ENCODE data around the gene NAA38. TPM values are rescaled to one million over a fixed set of nuclear protein-coding genes. Genes with fewer than 3 reads are reported as not detected.

The NAA38 gene
- total RNA-seq, 2 experiments from 2014 or later, result 15.4 to 16.3 TPM

GRCh38 chr17:7888184-7888920 is 31.0 kb upstream of the NAA38 start, which contains the start of gene CHD3:
Gene CHD3 (plus strand): TSS chr17:7888789. CDS start chr17:7889001, 212 bp downstream.
- H3K4me1 ChIP-seq (ENCODE audit: insufficient read depth, low read length), result peaks cover 44% of the 10 kb centered on the region
- peak within 1 kb of the TSS; percentile 75 to 96 for H3K27ac ChIP-seq (ENCODE audit: low read depth in 1 of 2, low read length in 2 of 2)
- Mint-ChIP-seq H3K4me3 (no peak within 1 kb of the TSS), H3K9me3 (no peaks in the 10 kb centered on the region), H3K4me1 (ENCODE audit: low read depth) (peaks cover 6% of the 10 kb centered on the region), H3K36me3 (ENCODE audit: low read depth) (peaks cover 9% of the 10 kb centered on the region), H3K27me3 (no peaks in the 10 kb centered on the region), H3K27ac (no peak within 1 kb of the TSS)
- H3K4me3 ChIP-seq (ENCODE audit: low read length), result peak within 1 kb of the TSS; percentile 98
- TF ChIP-seq, protein P1, sequence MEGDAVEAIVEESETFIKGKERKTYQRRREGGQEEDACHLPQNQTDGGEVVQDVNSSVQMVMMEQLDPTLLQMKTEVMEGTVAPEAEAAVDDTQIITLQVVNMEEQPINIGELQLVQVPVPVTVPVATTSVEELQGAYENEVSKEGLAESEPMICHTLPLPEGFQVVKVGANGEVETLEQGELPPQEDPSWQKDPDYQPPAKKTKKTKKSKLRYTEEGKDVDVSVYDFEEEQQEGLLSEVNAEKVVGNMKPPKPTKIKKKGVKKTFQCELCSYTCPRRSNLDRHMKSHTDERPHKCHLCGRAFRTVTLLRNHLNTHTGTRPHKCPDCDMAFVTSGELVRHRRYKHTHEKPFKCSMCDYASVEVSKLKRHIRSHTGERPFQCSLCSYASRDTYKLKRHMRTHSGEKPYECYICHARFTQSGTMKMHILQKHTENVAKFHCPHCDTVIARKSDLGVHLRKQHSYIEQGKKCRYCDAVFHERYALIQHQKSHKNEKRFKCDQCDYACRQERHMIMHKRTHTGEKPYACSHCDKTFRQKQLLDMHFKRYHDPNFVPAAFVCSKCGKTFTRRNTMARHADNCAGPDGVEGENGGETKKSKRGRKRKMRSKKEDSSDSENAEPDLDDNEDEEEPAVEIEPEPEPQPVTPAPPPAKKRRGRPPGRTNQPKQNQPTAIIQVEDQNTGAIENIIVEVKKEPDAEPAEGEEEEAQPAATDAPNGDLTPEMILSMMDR (IDR thresholded peaks at IDR 0.05), result no peak
- no peaks in the 10 kb centered on the region for H3K9me3 ChIP-seq (ENCODE audit: control insufficient read depth in 1 of 2, insufficient read depth in 1 of 2, low read length in 2 of 2)
- H3K36me3 ChIP-seq (ENCODE audit: insufficient read depth, low read length), result peaks cover 37% of the 10 kb centered on the region
- ATAC-seq (ENCODE audit: poor library complexity) (peak; percentile 19), DNase-seq (peak in 13 of 14 experiments; percentile 18 to 68 (median 34))
- POLR2A ChIA-PET, result interaction anchor here (0.6 to 0.7 kb wide), 2 partner anchors 28 to 29 kb away, joined by 3 read pairs; partner anchors contain the start of gene RNF227
- no peaks in the 10 kb centered on the region for H3K27me3 ChIP-seq (ENCODE audit: control insufficient read depth in 1 of 2, insufficient read depth in 2 of 2, low read length in 2 of 2)
- intact Hi-C loops (cut with DNase I, micrococcal nuclease), result loop anchor here (2.0 to 5.0 kb wide), 3 partner anchors 24 to 44 kb away; partner anchors contain the start of genes CNTROB (in 1 of the 2) and TRAPPC1 (in 1 of the 2)
- CTCF ChIA-PET, result interaction anchor here (0.6 kb wide), 1 partner anchor 13 kb away, joined by 4 read pairs; no protein-coding TSS in a partner anchor

GRCh38 chr17:7887482-7888183 is 30.3 kb upstream of the NAA38 start:
- Mint-ChIP-seq H3K36me3 (ENCODE audit: low read depth) (peaks cover 4% of the 10 kb centered on the region), H3K27me3 (no peaks in the 10 kb centered on the region), H3K9me3 (no peaks in the 10 kb centered on the region), H3K27ac (no peak overlapping the region), H3K4me3 (no peak overlapping the region), H3K4me1 (ENCODE audit: low read depth) (peaks cover 6% of the 10 kb centered on the region)
- TF ChIP-seq, protein P1 (IDR thresholded peaks at IDR 0.05), result no peak
- H3K9me3 ChIP-seq (ENCODE audit: control insufficient read depth in 1 of 2, insufficient read depth in 1 of 2, low read length in 2 of 2), result no peaks in the 10 kb centered on the region
- peaks cover 30% of the 10 kb centered on the region for H3K36me3 ChIP-seq (ENCODE audit: insufficient read depth, low read length)
- peak overlapping the region; percentile 98 for H3K4me3 ChIP-seq (ENCODE audit: low read length)
- H3K4me1 ChIP-seq (ENCODE audit: insufficient read depth, low read length), result peaks cover 49% of the 10 kb centered on the region
- DNase-seq, result peak; percentile 72 to 97 (median 86)
- no peaks in the 10 kb centered on the region for H3K27me3 ChIP-seq (ENCODE audit: control insufficient read depth in 1 of 2, insufficient read depth in 2 of 2, low read length in 2 of 2)
- peak overlapping the region; percentile 75 to 96 for H3K27ac ChIP-seq (ENCODE audit: low read depth in 1 of 2, low read length in 2 of 2)
- ChIA-PET CTCF (interaction anchor here (0.6 kb wide), 1 partner anchor 14 kb away, joined by 4 read pairs; no protein-coding TSS in a partner anchor), POLR2A (interaction anchor here (0.6 kb wide), 1 partner anchor 28 kb away, joined by 3 read pairs; no protein-coding TSS in a partner anchor)
- intact Hi-C loops (cut with DNase I, micrococcal nuclease), result loop anchor here (1.0 to 5.0 kb wide), 7 partner anchors 25 to 53 kb away; partner anchors contain the start of genes CNTROB (in 1 of the 2), KDM6B (in 1 of the 2), NAA38 (in 1 of the 2) and TRAPPC1 (in 1 of the 2)
- peak; percentile 69 for ATAC-seq (ENCODE audit: poor library complexity)

GRCh38 chr17:7887038-7887481 is 29.7 kb upstream of the NAA38 start:
- intact Hi-C loops (cut with DNase I, micrococcal nuclease), result loop anchor here (1.0 to 5.0 kb wide), 5 partner anchors 24 to 52 kb away; partner anchors contain the start of genes CNTROB (in 1 of the 2), KDM6B (in 1 of the 2), NAA38 (in 1 of the 2) and TRAPPC1 (in 1 of the 2)
- H3K4me3 ChIP-seq (ENCODE audit: low read length), result peak overlapping the region; percentile 98
- CTCF ChIA-PET, result no interaction called here
- H3K4me1 ChIP-seq (ENCODE audit: insufficient read depth, low read length), result peaks cover 55% of the 10 kb centered on the region
- no peaks in the 10 kb centered on the region for H3K27me3 Mint-ChIP-seq
- H3K27ac Mint-ChIP-seq, result no peak overlapping the region
- H3K4me1 Mint-ChIP-seq (ENCODE audit: low read depth), result peaks cover 6% of the 10 kb centered on the region
- H3K4me3 Mint-ChIP-seq, result no peak overlapping the region
- POLR2A ChIA-PET, result interaction anchor here (1.1 to 1.7 kb wide), 2 partner anchors 29 to 30 kb away, joined by 3 to 18 read pairs; partner anchors contain the start of genes NAA38 and RNF227
- peak overlapping the region; percentile 86 to 96 for H3K27ac ChIP-seq (ENCODE audit: low read depth in 1 of 2, low read length in 2 of 2)
- no peaks in the 10 kb centered on the region for H3K27me3 ChIP-seq (ENCODE audit: control insufficient read depth in 1 of 2, insufficient read depth in 2 of 2, low read length in 2 of 2)
- TF ChIP-seq, protein P1 (IDR thresholded peaks at IDR 0.05), result no peak
- no peaks in the 10 kb centered on the region for H3K9me3 ChIP-seq (ENCODE audit: control insufficient read depth in 1 of 2, insufficient read depth in 1 of 2, low read length in 2 of 2)
- DNase-seq (no peak), ATAC-seq (ENCODE audit: poor library complexity) (peak; percentile 37)
- no peaks in the 10 kb centered on the region for H3K9me3 Mint-ChIP-seq
- peaks cover 4% of the 10 kb centered on the region for H3K36me3 Mint-ChIP-seq (ENCODE audit: low read depth)
- H3K36me3 ChIP-seq (ENCODE audit: insufficient read depth, low read length), result peaks cover 25% of the 10 kb centered on the region

Measured in CD4-positive, alpha-beta T cell (primary cell).